ENCODE results near the gene NUDT8.
"Not testable (repeated sequence)": the region's sequence is repeated elsewhere in the genome, so short reads cannot be mapped to it uniquely, and the experiment has no call there.

The NUDT8 gene

GRCh38 chr11:67613313-67613959, 16.3 kb downstream of the NUDT8 start:
- FAIRE-seq = no peak
- no peak for DNase-seq (ENCODE audit: low spot score)

GRCh38 chr11:67612751-67613150, 17.0 kb downstream of the NUDT8 start:
- no peak for FAIRE-seq
- no peak for DNase-seq (ENCODE audit: low spot score)

GRCh38 chr11:67611704-67612587, 17.8 kb downstream of the NUDT8 start:
- FAIRE-seq (no peak), DNase-seq (ENCODE audit: low spot score) (no peak)

DNA sequence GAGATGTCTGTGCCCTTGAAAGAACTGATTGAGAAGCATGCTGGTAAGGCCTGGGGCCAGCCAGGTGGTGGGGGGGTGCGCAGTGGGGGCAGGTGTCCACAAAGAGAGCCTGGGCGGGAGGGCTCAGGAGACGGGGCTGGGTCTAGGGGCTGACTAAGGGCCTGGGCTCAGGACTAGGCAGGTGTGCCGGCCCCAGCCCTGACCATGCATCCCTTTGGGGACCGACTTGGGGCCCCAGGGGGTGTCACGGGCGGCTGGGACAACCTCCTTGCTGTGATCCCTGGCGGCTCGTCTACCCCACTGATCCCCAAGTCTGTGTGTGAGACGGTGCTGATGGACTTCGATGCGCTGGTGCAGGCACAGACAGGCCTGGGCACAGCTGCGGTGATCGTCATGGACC, 18.6 kb downstream of the NUDT8 start:
- FAIRE-seq = no peak
- no peak for DNase-seq (ENCODE audit: low spot score)

GRCh38 chr11:67610302-67610868, 19.4 kb downstream of the NUDT8 start:
- no peak for DNase-seq (ENCODE audit: low spot score)
- no peak for FAIRE-seq

DNA sequence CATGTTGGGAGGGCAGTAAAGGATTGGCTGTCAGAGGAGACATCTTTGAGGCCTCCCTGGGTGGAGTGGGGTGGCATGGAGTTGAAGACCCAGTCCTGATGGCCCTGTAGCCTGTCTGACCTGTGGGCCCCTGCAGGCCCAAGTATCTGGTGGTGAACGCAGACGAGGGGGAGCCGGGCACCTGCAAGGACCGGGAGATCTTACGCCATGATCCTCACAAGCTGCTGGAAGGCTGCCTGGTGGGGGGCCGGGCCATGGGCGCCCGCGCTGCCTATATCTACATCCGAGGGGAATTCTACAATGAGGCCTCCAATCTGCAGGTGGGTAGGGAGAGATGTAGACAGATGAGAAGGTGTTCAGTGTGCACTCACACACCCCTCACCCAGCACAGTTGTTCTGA, 20.4 kb downstream of the NUDT8 start:
- DNase-seq (ENCODE audit: low spot score) (no peak), FAIRE-seq (no peak)

DNA sequence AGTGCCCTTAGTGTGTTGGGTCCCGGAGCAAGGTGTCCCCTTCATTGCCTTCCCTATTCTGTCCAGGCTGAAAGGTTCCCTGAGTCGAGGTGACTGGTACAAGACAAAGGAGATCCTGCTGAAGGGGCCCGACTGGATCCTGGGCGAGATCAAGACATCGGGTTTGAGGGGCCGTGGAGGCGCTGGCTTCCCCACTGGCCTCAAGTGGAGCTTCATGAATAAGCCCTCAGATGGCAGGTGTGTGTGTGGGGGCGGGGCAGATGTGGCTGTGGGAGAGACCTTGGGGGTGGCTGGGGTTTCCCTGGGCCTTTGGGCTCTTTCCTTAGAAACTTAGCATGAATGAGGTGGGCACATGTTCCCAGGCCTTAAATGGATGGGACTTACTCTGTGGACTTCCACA, 21.3 kb downstream of the NUDT8 start:
- no peak for DNase-seq (ENCODE audit: low spot score)
- no peak for FAIRE-seq

GRCh38 chr11:67607507-67607906, 22.2 kb downstream of the NUDT8 start:
- DNase-seq (ENCODE audit: low spot score) (no peak), FAIRE-seq (no peak)

DNA sequence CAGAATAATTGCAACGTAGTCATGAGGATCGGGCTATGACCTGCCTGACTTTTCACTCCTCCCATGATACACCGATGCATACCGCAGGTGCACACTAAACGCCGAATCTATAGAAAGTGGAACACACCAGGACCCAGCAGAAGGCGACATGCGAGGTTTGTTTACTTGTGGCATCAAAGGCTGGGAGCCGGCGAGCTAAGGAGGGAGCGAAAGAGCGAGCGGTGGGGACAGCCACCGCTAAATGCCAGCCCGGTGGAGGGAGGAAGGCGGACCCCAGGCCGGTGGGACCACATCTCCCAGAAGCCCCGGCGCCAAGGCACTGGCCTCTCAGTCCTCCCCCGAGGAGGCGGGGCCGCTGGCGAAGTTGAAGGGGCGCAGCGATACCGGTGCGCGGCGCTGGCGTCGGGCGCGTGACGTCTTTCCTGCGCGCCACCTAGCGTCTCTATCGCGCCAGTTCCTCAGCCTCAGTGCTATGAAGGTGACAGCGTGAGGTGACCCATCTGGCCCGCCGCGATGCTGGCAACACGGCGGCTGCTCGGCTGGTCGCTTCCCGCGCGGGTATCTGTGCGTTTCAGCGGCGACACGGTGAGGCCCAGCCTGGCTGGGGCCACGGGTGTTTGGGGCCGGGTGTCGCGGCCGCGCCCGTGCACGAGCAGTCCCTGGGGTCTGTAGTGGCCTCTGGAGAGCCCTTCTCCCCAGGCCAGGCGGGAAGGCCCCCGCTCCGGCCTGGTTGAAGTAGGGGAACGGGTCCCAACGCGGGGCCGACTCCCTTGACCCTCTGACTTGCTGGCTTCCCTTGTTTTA, 23.0 kb downstream of the NUDT8 start, which contains the start of gene NDUFV1:
Gene NDUFV1 (plus strand): TSS at position 445 of the 804 bp plus-strand sequence. CDS start 69 bp downstream, at position 514.
- peak; percentile 40 for FAIRE-seq
- peak; percentile 72 for DNase-seq (ENCODE audit: low spot score)

- no peak for DNase-seq (ENCODE audit: low spot score)
- FAIRE-seq = no peak
Measured at GRCh38 chr11:67606093-67606491, 23.6 kb downstream of the NUDT8 start.

DNA sequence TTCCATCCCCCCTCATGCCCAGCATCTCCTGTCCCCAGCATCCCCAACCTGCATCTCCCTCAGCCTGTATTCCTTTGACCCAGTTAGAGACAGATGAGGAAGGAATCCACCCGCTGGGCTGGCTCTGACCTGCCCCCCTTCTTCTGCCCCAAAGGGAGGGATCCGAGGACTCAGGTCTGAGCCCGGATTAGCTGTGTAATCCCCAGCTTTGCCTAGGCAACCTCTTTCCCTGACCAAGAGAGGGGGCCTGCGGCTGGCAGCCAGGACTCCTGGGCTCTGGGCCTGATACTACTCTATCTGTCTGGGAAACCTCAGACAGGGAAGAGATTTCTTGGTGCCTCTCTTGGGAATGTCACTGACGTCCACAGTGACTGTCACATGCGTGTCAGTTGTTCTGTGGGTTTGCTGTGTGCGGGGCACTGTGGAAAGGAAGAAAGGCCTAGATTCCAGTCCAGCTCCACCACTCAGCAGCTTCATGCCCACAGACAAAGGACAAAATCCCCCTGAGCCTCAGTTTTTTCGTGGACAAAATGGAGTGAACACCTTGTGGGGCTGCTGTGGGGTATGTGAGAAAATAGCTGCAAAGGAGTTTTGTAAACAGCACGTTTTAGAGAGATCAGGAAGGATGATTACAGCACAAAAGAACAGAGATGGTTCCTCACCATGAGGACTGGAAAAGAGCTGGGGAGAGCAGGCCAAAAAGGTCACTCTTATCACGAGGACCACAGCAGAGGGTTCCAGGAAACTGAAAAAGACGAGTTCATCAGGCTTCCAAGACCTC, 24.3 kb downstream of the NUDT8 start:
- no peak for FAIRE-seq
- DNase-seq (ENCODE audit: low spot score) = no peak

- FAIRE-seq (no peak), DNase-seq (ENCODE audit: low spot score) (no peak)
Measured at GRCh38 chr11:67604815-67605214, 24.9 kb downstream of the NUDT8 start.

DNA sequence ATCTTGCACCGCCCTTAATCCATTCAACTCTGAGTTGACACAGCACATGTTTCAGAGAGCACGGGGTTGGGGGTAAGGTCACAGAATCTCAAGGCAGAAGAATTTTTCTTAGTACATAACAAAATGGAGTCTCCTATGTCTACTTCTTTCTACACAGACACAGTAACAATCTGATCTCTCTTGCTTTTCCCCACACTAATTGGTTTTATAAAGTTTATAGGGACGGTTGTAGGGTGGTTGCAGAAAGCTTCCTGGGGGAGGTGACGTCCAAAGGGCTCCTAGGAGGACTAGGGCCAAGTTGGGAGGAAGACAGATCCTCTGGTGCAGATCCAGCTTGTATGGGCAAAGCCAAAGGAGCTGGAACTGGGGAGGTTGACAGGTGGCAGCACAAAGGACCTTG, 25.6 kb downstream of the NUDT8 start:
- not testable (repeated sequence) for FAIRE-seq; DNase-seq (ENCODE audit: low spot score)

GRCh38 chr11:67601098-67601497, 28.6 kb downstream of the NUDT8 start:
- no peak for FAIRE-seq

GRCh38 chr11:67600324-67601029, 29.3 kb downstream of the NUDT8 start:
- DNase-seq (ENCODE audit: low spot score) (no peak), FAIRE-seq (no peak)

More at GRCh38 chr11:67601098-67601497, 28.6 kb downstream of the NUDT8 start:
- no peak for DNase-seq (ENCODE audit: low spot score)

DNA sequence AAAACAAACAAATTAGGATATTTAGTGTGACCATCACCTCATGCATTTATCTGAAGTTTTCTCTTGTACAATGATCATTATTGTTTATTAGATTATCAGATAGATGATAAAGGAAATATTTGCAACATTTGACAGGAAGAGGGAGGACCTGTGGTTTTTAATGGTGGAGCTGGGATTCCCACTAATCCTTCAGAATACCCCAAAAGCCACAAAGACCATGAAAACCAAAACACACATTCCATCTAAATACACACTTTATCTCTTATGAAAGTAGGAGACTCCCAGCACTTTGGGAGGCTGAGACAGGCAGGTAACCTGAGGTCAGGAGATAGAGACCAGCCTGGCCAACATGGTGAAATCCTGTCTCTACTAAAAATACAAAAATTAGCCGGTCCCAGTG, 30.6 kb downstream of the NUDT8 start:
- FAIRE-seq = no peak
- DNase-seq (ENCODE audit: low spot score) = no peak

DNA sequence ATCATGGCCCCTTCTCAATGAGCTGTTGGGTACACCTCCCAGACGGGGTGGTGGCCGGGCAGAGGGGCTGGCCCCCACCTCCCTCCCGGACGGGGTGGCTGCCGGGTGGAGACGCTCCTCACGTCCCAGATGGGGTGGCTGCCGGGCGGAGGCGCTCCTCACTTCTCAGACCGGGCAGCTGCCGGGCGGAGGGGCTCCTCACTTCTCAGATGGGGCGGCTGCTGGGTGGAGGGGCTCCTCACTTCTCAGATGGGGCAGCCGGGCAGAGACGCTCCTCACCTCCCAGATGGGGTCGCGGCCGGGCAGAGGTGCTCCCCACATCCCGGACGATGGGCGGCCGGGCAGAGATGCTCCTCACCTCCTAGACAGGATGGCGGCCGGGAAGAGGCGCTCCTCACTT, 31.8 kb downstream of the NUDT8 start:
- not testable (repeated sequence) for FAIRE-seq; DNase-seq (ENCODE audit: low spot score)

DNA sequence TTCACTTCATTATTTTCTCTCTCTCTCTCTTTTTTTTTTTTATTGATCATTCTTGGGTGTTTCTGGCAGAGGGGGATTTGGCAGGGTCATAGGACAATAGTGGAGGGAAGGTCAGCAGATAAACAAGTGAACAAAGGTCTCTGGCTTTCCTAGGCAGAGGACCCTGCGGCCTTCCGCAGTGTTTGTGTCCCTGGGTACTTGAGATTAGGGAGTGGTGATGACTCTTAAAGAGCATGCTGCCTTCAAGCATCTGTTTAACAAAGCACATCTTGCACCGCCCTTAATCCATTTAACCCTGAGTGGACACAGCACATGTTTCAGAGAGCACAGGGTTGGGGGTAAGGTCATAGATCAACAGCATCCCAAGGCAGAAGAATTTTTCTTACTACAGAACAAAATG, 32.3 kb downstream of the NUDT8 start:
- not testable (repeated sequence) for DNase-seq (ENCODE audit: low spot score); FAIRE-seq

GRCh38 chr11:67596753-67597300, 32.9 kb downstream of the NUDT8 start:
- DNase-seq (ENCODE audit: low spot score) (no peak), FAIRE-seq (no peak)

- DNase-seq (ENCODE audit: low spot score) (no peak), FAIRE-seq (no peak)
Measured at GRCh38 chr11:67594480-67594879, 35.3 kb downstream of the NUDT8 start.

Data from RCC 7860 (cell line).